Rectal smooth muscle tissue (tissue), 1 donor: ENCODE measurements around the gene CD274.

ENCODE experiments used
- H3K27ac ChIP-seq: one replicate; pipeline ENCODE4 v1.7.0; 2013; ENCODE audit warnings: low read depth, low read length, inconsistent platforms
- H3K27me3 ChIP-seq: one replicate; pipeline ENCODE4 v1.7.0; 2013; ENCODE audit warnings: low read length; ENCODE audit not compliant: control insufficient read depth, insufficient read depth
- H3K36me3 ChIP-seq: one replicate; pipeline ENCODE4 v1.7.0; 2013; ENCODE audit warnings: low read length; ENCODE audit not compliant: control insufficient read depth, insufficient read depth
- H3K4me1 ChIP-seq: one replicate; pipeline ENCODE4 v1.7.0; 2013; ENCODE audit warnings: low read length; ENCODE audit not compliant: control insufficient read depth, insufficient read depth
- H3K4me3 ChIP-seq: one replicate; pipeline ENCODE4 v1.7.0; 2013; ENCODE audit warnings: low read length
- H3K9ac ChIP-seq: one replicate; pipeline ENCODE4 v1.7.0; 2013; ENCODE audit warnings: low read length

Gene CD274

GRCh38 chr9:5450359-5451091, at the start of gene CD274:
CD274 (plus strand) TSS chr9:5450542; CDS start chr9:5456114, 5,572 bp downstream.
- Histone ChIP-seq H3K9ac (peak within 1 kb of the TSS; percentile 36), H3K4me1 (peaks cover 2% of the 10 kb centered on the region), H3K4me3 (peak within 1 kb of the TSS; percentile 87), H3K27ac (peak within 1 kb of the TSS; percentile 66), H3K36me3 (no peaks in the 10 kb centered on the region), H3K27me3 (no peaks in the 10 kb centered on the region)

- Histone ChIP-seq H3K36me3 (no peaks in the 10 kb centered on the region), H3K4me3 (no peak overlapping the region)
These were observed 48.1 kb upstream of the CD274 start for GRCh38 chr9:5402217-5402616.

GRCh38 chr9:5408596-5408995, 41.7 kb upstream of the CD274 start:
- Histone ChIP-seq H3K4me3 (no peak overlapping the region), H3K36me3 (peaks cover 4% of the 10 kb centered on the region), H3K27ac (no peak overlapping the region), H3K27me3 (no peaks in the 10 kb centered on the region), H3K4me1 (no peaks in the 10 kb centered on the region), H3K9ac (no peak overlapping the region)

More at GRCh38 chr9:5402217-5402616, 48.1 kb upstream of the CD274 start:
- H3K27me3 ChIP-seq = no peaks in the 10 kb centered on the region
- no peak overlapping the region for H3K27ac ChIP-seq
- H3K4me1 ChIP-seq = no peaks in the 10 kb centered on the region
- H3K9ac ChIP-seq = no peak overlapping the region

GRCh38 chr9:5416953-5417352, 33.4 kb upstream of the CD274 start:
- Histone ChIP-seq H3K27me3 (no peaks in the 10 kb centered on the region), H3K4me3 (no peak overlapping the region), H3K27ac (no peak overlapping the region), H3K36me3 (peaks cover 3% of the 10 kb centered on the region), H3K9ac (no peak overlapping the region), H3K4me1 (no peaks in the 10 kb centered on the region)

- H3K9ac ChIP-seq = no peak overlapping the region
- no peaks in the 10 kb centered on the region for H3K27me3 ChIP-seq
- no peak overlapping the region for H3K4me3 ChIP-seq
- no peak overlapping the region for H3K27ac ChIP-seq
- no peaks in the 10 kb centered on the region for H3K4me1 ChIP-seq
- peaks cover 3% of the 10 kb centered on the region for H3K36me3 ChIP-seq
These were observed 31.9 kb upstream of the CD274 start for GRCh38 chr9:5418481-5418880.

- Histone ChIP-seq H3K4me1 (no peaks in the 10 kb centered on the region), H3K36me3 (peaks cover 3% of the 10 kb centered on the region), H3K27me3 (no peaks in the 10 kb centered on the region), H3K9ac (no peak overlapping the region), H3K4me3 (no peak overlapping the region), H3K27ac (no peak overlapping the region)
These were observed 30.4 kb upstream of the CD274 start for GRCh38 chr9:5419987-5420386.

GRCh38 chr9:5421163-5421562, 29.2 kb upstream of the CD274 start:
- Histone ChIP-seq H3K36me3 (peaks cover 3% of the 10 kb centered on the region), H3K4me1 (no peaks in the 10 kb centered on the region), H3K9ac (no peak overlapping the region), H3K27ac (no peak overlapping the region), H3K27me3 (no peaks in the 10 kb centered on the region), H3K4me3 (no peak overlapping the region)

GRCh38 chr9:5422276-5422675, 28.1 kb upstream of the CD274 start:
- no peak overlapping the region for H3K9ac ChIP-seq
- peaks cover 3% of the 10 kb centered on the region for H3K36me3 ChIP-seq
- H3K4me1 ChIP-seq = no peaks in the 10 kb centered on the region
- no peak overlapping the region for H3K27ac ChIP-seq
- H3K4me3 ChIP-seq = no peak overlapping the region
- H3K27me3 ChIP-seq = no peaks in the 10 kb centered on the region

GRCh38 chr9:5425006-5425628, 25.2 kb upstream of the CD274 start:
- no peaks in the 10 kb centered on the region for H3K36me3 ChIP-seq
- H3K9ac ChIP-seq = no peak overlapping the region
- no peaks in the 10 kb centered on the region for H3K27me3 ChIP-seq
- no peaks in the 10 kb centered on the region for H3K4me1 ChIP-seq
- H3K4me3 ChIP-seq = no peak overlapping the region
- no peak overlapping the region for H3K27ac ChIP-seq

- no peaks in the 10 kb centered on the region for H3K27me3 ChIP-seq
- no peaks in the 10 kb centered on the region for H3K36me3 ChIP-seq
- no peak overlapping the region for H3K4me3 ChIP-seq
- no peak overlapping the region for H3K27ac ChIP-seq
- H3K4me1 ChIP-seq = no peaks in the 10 kb centered on the region
- no peak overlapping the region for H3K9ac ChIP-seq
These were observed 23.3 kb upstream of the CD274 start for GRCh38 chr9:5427005-5427404.

GRCh38 chr9:5428172-5428571, 22.2 kb upstream of the CD274 start:
- no peaks in the 10 kb centered on the region for H3K36me3 ChIP-seq
- H3K4me1 ChIP-seq = no peaks in the 10 kb centered on the region
- no peak overlapping the region for H3K27ac ChIP-seq
- H3K4me3 ChIP-seq = no peak overlapping the region
- H3K9ac ChIP-seq = no peak overlapping the region
- H3K27me3 ChIP-seq = no peaks in the 10 kb centered on the region

GRCh38 chr9:5428794-5429528, 21.4 kb upstream of the CD274 start:
- Histone ChIP-seq H3K9ac (no peak overlapping the region), H3K4me3 (no peak overlapping the region), H3K4me1 (no peaks in the 10 kb centered on the region), H3K27ac (no peak overlapping the region), H3K36me3 (no peaks in the 10 kb centered on the region), H3K27me3 (no peaks in the 10 kb centered on the region)
